Measurements from ENCODE around the gene RASSF8.

The RASSF8 gene

DNA sequence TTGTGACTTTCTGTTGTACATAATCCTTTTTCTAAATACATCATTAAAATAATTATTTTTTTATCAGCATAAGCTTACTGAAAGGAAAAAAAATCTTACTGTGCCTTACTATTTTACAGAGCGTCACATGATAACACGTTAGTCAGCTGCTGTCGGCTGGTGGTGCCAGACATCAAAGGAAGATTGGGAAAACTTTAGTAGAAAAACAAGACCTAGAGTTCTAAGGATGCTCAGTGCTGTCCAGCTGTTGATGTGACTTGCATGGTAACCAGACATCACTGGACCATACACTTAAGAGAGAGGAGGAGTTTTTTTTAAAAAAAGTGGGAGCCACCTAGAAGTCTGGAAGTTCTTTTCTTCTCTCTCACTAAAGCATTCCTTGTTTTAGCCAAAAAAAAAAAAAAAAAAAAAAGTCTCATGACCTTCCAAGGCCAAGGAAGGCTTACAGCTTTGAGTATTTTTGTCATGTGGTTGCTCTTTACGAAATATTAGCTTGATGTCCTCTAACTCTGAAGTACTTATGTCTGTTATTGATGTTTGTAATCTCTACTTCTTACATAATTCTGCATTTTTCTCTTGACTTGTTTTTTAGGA, 4.5 kb downstream of the RASSF8 start:
- no peak overlapping the region for H3K27ac ChIP-seq (ENCODE audit: low read length)
- no peak overlapping the region for H3K4me3 ChIP-seq (ENCODE audit: low read length)
- DNase-seq: no peak
- TF ChIP-seq EZH2 (optimal IDR thresholded peaks at IDR 0.05; ENCODE audit: low read depth, low read length) (no peak), EZH2phosphoT487 (IDR thresholded peaks at IDR 0.05; ENCODE audit: low read length) (no peak)
- TF ChIP-seq, protein P1, sequence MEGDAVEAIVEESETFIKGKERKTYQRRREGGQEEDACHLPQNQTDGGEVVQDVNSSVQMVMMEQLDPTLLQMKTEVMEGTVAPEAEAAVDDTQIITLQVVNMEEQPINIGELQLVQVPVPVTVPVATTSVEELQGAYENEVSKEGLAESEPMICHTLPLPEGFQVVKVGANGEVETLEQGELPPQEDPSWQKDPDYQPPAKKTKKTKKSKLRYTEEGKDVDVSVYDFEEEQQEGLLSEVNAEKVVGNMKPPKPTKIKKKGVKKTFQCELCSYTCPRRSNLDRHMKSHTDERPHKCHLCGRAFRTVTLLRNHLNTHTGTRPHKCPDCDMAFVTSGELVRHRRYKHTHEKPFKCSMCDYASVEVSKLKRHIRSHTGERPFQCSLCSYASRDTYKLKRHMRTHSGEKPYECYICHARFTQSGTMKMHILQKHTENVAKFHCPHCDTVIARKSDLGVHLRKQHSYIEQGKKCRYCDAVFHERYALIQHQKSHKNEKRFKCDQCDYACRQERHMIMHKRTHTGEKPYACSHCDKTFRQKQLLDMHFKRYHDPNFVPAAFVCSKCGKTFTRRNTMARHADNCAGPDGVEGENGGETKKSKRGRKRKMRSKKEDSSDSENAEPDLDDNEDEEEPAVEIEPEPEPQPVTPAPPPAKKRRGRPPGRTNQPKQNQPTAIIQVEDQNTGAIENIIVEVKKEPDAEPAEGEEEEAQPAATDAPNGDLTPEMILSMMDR (IDR thresholded peaks at IDR 0.05; ENCODE audit: low read length): no peak
- H3K4me2 ChIP-seq (ENCODE audit: low read depth, low read length): no peak overlapping the region
- no peak overlapping the region for H2AFZ ChIP-seq (ENCODE audit: low read length)
- H4K20me1 ChIP-seq (ENCODE audit: insufficient read depth, low read length): no peaks in the 10 kb centered on the region
- 0 out of 2 replicates have a peak, but pooled peaks cover 3% of the 10 kb centered on the region for H3K79me2 ChIP-seq (ENCODE audit: low read length)
- no peaks in the 10 kb centered on the region for H3K27me3 ChIP-seq (replicated peaks; ENCODE audit: insufficient read depth, low read length)
- no peaks in the 10 kb centered on the region for H3K36me3 ChIP-seq (replicated peaks; ENCODE audit: insufficient read depth, low read length)
- peaks cover 8% of the 10 kb centered on the region; the same call in 1 of the 2 replicates for H3K4me1 ChIP-seq (ENCODE audit: low read length)
- peaks cover 7% of the 10 kb centered on the region for H3F3A ChIP-seq (ENCODE audit: insufficient read depth, low read length)
- no peaks in the 10 kb centered on the region for H3K9me2 ChIP-seq (replicated peaks; ENCODE audit: insufficient read depth, low read length)
- H3K9ac ChIP-seq (ENCODE audit: low read length): no peak overlapping the region
- no peaks in the 10 kb centered on the region for H3K9me3 ChIP-seq (replicated peaks; ENCODE audit: insufficient read depth, low read length)

DNA sequence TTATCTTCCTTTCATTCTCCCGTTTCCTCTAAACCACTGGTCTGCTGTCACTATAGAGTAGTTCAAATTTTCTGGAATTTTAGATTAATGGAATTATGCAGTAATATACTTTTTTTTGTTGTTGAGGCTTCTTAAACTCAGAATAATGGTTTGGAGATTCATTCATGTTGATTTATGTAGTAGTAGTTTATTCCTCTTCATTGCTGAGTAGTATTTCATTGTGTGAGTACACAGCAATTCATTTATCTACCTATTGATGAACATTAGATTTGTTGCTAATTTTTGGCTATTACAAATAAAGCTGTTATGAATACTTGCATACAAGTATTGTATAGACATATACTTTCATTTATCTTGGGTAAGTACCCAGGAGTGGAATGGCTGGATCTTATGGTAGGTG, 7.2 kb downstream of the RASSF8 start:
- Histone ChIP-seq H4K20me1 (ENCODE audit: insufficient read depth, low read length) (no peaks in the 10 kb centered on the region), H3K9me2 (replicated peaks; ENCODE audit: insufficient read depth, low read length) (no peaks in the 10 kb centered on the region), H3K4me3 (ENCODE audit: low read length) (no peak overlapping the region), H3K36me3 (replicated peaks; ENCODE audit: insufficient read depth, low read length) (no peaks in the 10 kb centered on the region), H3K27ac (ENCODE audit: low read length) (no peak overlapping the region), H3K9ac (ENCODE audit: low read length) (no peak overlapping the region), H3K4me2 (ENCODE audit: low read depth, low read length) (no peak overlapping the region), H3K27me3 (replicated peaks; ENCODE audit: insufficient read depth, low read length) (no peaks in the 10 kb centered on the region), H3F3A (ENCODE audit: insufficient read depth, low read length) (no peaks in the 10 kb centered on the region), H3K79me2 (ENCODE audit: low read length) (0 out of 2 replicates have a peak, but pooled peaks cover 4% of the 10 kb centered on the region), H2AFZ (ENCODE audit: low read length) (no peak overlapping the region), H3K9me3 (replicated peaks; ENCODE audit: insufficient read depth, low read length) (no peaks in the 10 kb centered on the region), H3K4me1 (ENCODE audit: low read length) (no peaks in the 10 kb centered on the region)
- no peak for TF ChIP-seq EZH2 (optimal IDR thresholded peaks at IDR 0.05; ENCODE audit: low read depth, low read length)
- TF ChIP-seq, protein P1 (IDR thresholded peaks at IDR 0.05; ENCODE audit: low read length): no peak
- TF ChIP-seq EZH2phosphoT487 (IDR thresholded peaks at IDR 0.05; ENCODE audit: low read length): no peak
- DNase-seq: no peak

DNA sequence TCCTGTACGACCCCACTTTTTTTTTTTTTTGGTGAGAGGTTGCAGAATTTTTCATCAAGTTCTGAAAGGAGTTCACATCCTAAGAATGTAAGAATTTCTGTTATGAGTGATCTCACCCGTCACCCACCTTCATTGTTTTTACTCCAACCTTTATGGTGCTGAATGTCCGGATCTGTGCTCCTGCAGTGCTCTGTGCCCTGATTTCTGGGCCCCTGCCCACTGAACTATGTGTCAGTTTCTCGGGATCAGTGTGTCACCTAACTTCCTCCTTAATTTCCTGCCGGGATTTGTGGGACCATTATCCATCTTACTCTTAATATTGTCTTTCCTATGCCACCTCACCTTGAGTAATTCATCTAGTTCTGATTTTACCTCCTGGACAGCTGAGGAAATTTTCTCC, 11.6 kb downstream of the RASSF8 start:
- Histone ChIP-seq H3K4me1 (ENCODE audit: low read length) (no peaks in the 10 kb centered on the region), H3K4me2 (ENCODE audit: low read depth, low read length) (no peak overlapping the region), H3F3A (ENCODE audit: insufficient read depth, low read length) (no peaks in the 10 kb centered on the region), H3K27me3 (replicated peaks; ENCODE audit: insufficient read depth, low read length) (no peaks in the 10 kb centered on the region), H3K9me2 (replicated peaks; ENCODE audit: insufficient read depth, low read length) (no peaks in the 10 kb centered on the region), H3K4me3 (ENCODE audit: low read length) (no peak overlapping the region), H3K9me3 (replicated peaks; ENCODE audit: insufficient read depth, low read length) (no peaks in the 10 kb centered on the region), H4K20me1 (ENCODE audit: insufficient read depth, low read length) (no peaks in the 10 kb centered on the region), H3K36me3 (replicated peaks; ENCODE audit: insufficient read depth, low read length) (no peaks in the 10 kb centered on the region), H3K79me2 (ENCODE audit: low read length) (0 out of 2 replicates have a peak, but pooled peaks cover 4% of the 10 kb centered on the region), H3K27ac (ENCODE audit: low read length) (no peak overlapping the region), H3K9ac (ENCODE audit: low read length) (no peak overlapping the region), H2AFZ (ENCODE audit: low read length) (no peak overlapping the region)
- DNase-seq: no peak
- TF ChIP-seq EZH2 (optimal IDR thresholded peaks at IDR 0.05; ENCODE audit: low read depth, low read length) (no peak), EZH2phosphoT487 (IDR thresholded peaks at IDR 0.05; ENCODE audit: low read length) (no peak)
- TF ChIP-seq, protein P1 (IDR thresholded peaks at IDR 0.05; ENCODE audit: low read length): no peak

All from MM.1S (cell line).